HG02588 (cell line): Measurements from ENCODE around the gene IRF9.

Experiments used
- ATAC-seq: cut with Tn5 transposase; IDR thresholded peaks from one replicate; pipeline ENCODE4 v1.9.1; 2021; ENCODE audit warnings: mild to moderate bottlenecking, moderate library complexity; ENCODE audit not compliant: unreplicated experiment

IRF9 gene, protein sequence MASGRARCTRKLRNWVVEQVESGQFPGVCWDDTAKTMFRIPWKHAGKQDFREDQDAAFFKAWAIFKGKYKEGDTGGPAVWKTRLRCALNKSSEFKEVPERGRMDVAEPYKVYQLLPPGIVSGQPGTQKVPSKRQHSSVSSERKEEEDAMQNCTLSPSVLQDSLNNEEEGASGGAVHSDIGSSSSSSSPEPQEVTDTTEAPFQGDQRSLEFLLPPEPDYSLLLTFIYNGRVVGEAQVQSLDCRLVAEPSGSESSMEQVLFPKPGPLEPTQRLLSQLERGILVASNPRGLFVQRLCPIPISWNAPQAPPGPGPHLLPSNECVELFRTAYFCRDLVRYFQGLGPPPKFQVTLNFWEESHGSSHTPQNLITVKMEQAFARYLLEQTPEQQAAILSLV

DNA sequence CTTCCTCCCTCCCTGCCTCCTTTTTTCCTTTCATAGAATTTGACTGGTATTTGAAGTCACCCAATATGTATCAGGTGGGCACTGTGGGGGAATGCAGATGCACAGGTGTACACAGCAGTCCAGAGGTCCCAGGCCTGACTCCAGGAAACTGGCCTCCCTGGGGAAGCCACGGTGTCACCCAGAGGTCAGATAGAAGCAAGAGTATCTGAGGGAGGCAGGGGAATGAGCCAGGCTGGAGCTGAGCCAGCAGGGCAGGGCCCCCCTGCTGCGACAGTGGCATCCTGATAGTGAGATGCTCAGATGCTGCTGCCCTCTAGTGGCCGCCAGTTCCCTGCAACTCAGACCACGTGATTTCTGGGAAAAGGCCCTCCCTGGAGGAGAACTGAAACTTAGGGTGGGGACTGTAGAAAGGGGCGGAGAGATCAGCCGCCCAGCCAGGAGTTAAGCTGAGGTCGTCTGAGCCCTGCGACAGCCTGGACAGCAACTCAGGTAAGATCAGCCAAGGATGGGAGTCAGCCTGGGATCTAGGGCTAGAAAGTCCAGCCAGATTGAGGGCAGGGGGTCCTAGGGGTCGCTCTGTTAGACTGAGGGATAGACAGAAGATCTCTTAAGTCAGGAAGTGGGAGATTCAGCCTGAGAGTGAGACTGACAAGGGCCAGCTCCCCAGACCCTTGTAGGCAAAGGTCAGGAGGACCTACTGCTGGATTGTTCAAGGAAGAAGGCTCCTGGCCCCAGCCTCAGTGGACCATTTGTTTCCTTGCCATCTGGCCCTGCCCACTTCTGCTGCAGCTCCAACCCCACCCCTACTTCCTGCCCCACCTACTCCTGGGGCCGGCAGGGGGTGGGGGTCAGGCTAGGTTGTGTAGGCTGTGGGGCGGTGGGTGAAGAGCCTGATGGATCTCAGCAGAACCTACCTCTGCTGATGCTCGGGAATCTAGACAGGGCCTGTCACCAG lies at the start of gene IRF9:
TSS of gene IRF9 (plus strand) at position 416 of the 955 bp plus-strand sequence. CDS start 880 bp downstream, outside the sequence.
- ATAC-seq: peak; percentile 75

DNA sequence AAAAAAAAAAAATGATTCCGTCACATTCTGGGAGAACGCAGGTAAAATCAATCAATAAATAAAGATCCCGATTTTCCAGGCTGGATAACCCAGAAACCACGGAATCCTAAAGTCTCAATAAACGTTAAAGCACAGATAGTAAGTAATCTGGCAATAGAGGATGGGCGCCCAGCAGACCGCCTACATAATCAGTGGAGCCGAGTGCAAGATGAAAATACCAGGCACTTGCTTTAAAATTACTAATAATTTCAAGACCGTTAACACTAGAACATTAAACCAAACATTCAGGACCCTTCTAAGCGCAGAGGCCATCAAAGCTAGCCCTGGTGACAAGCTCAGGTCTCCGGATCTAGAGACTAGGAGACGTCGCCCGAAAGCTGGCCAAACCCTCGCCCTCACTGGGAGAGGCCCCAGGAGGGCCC lies 47.7 kb upstream of the IRF9 start:
- no peak for ATAC-seq

DNA sequence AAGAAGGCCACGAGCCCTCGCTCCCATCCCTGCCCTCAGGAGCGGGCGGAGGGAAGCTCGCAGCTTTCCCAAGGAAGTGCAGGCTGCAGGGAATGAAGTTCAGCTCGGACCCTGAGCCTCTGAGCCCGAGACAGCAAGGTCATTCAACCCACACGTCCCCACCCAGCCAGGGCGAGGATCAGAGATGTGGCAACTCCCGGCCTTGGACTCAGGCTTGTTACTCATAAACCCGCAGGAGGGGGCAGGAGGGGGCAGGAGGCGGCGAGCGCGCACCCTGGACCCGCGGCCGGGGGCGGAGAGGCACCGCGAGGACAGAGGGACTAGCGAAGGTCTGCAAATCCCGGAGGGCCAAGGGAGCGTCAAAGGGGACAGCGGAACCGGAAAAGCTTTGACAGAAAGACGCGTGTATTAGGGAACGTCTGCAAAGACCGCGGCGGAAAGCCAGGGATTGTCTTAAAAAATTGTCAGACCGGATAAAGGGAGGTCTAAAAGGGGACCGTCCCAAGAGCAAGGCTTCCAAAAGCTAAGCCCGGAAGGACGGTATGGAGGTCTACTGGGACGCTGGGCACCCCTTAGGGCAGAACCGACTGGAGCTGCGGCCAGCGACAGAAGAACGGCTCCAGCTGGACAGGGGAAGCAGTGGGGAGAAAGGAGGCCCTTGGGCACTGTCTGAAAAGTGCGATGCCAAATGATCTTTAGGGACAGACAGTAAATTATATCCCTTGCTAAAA lies 47.1 kb upstream of the IRF9 start:
- peak; percentile 24 for ATAC-seq

DNA sequence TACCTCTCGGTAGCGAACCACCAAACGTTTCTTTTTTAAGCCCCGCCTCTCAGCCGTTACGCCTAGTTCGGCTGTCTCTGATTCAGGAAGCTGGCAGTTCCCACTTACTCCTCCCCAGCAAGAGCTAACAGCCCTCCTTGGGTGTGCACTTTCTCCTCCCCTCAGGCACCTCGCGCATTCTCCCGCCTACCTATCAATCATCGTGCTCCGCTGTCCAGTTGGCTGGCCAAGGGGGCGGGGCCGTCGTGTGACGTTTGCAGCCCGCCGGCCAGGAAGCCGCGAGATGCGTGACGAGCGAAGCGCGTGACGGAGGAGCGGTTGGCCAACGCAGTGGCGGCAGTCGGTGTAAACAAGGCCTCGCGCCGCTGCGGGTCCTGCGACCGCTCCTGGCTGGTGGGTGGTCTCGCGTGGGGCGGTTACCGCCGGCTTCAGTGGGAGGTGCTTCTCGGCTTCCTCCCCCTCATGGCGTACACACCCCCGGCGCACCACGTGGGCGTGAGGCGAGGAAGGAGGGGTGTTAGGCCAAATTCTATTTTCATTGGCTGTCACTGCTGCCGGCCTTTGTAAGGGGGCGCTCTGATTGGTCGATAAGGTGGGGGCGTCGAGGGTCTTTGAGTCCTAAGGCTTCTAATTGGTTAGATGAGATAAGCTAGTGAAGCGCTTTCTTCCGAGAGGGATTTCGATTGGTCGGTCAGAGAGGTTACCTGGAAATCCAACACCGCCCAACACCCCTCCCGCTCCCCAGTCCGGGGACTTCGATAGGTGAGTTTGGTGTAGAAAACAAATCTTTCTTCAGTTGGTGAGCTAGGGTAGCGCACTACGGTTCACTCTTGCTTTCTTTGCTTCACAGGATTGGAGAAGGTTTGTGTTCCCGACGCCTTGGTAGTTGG lies 46.3 kb upstream of the IRF9 start, which contains the start of the genes DCAF11 and NRL:
TSS of gene DCAF11 (plus strand) at position 246 of the 890 bp plus-strand sequence. CDS start 818 bp downstream, outside the sequence.
TSS of gene NRL (minus strand) at position 418 of the 890 bp plus-strand sequence. CDS start 32,101 bp downstream, outside the sequence.
- ATAC-seq: peak; percentile 76

DNA sequence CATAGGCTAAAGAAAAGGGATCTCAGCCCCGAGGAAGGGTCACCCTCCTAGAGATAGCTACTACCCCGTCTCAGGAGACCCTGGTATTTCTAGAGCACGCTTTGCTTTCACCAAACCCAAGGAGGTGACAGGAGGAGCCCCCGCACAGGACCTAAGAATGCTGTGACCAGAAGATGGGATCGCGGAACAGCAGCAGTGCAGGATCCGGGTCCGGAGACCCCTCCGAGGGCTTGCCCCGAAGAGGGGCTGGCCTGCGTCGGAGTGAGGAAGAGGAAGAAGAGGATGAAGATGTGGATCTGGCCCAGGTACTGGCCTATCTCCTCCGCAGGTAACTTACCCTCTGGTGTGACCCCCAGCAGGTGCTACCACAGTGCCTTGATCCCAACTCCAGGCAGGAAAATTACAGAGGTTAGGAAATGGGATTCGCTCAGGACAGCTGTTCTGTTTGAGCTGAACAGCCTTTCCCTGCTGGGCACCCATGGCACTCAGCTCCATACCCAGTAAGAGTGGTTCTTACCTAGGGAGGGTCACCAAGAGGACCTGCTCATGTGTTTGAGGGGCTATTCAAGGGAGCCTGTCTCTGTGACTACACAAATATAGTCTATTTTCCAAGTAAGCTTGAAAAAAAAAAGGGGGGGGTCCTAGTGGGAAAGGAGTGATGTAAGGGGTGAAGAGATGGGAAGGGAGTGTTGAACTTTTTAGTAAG lies 45.5 kb upstream of the IRF9 start:
- no peak for ATAC-seq

DNA sequence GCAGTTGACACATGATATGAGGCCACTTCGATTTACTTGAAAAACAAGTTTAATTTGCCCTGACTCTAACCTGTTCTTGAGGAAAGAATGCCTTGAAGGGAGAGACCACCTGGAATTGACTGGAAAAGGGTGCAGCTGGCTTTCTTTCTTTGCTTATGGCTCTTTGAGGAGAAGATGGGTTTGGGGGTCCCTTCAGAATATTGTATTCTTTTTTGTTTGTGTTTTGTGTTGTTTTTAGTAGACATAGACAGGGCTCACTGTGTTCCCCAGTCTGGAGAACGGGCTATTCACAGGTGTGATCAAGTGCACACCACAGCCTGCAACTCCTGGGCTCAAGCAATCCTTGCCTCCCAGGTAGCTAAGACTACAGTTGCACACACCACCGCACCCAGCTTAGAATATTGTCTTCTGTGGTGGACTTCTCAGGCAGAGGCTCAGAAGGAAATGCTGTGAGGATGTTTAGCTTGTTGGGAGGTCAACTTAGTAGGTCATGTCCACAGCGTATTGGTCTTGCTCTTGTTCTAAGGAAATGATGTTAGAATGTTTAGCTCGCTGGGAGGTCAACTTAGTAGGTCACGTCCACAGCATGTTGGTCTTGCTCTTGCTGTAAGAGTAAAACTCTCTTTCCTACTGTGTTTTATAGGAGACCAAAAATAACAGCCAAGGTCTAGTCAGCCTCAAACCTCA lies 44.8 kb upstream of the IRF9 start:
- no peak for ATAC-seq

DNA sequence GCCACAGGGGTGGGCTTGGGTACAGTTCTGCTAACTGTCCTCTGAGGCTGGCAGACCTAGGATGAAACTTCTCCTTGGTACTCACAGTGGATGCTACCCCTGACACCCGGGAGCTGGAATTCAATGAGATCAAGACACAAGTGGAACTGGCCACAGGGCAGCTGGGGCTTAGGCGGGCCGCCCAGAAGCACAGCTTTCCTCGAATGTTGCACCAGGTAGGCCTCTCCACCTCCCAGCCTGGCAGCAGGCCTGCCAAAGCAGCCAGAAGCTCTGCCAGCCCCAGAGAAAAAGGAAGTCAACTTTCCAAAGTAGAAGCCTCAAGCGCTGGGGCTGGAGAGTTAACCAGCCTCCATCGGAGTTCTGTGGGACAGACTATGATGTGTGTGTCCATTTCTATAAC lies 43.9 kb upstream of the IRF9 start:
- ATAC-seq: no peak

DNA sequence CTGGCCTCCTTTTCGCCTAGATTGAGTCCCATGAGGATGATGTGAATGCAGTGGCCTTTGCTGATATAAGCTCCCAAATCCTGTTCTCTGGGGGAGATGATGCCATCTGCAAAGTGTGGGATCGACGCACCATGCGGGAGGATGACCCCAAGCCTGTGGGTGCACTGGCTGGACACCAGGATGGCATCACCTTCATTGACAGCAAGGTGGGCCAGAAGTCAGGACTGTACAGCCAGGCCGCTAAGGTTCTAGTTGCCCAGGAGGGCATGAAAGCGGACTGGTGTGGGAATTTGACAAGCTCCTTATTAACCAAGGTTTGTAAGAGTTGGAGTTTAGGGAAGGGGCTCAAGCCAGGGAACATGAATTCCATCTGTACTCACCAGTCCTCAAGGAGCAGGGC lies 41.4 kb upstream of the IRF9 start:
- no peak for ATAC-seq

DNA sequence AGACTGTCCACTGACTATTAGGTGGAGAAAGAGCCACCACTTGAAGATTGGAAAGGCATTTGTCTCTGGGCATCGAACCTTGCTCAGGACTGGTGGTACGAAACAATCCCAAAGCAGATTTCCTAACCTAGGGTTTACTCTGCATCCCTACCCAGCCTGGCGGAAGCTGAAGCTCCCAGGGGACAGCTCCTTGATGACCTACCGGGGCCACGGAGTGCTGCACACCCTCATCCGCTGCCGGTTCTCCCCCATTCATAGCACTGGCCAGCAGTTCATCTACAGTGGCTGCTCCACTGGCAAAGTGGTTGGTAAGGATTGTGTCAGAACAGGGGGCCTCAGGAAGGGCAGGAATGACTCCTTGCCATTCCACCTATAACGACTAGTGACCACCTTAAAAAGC lies 39.9 kb upstream of the IRF9 start:
- ATAC-seq: no peak

DNA sequence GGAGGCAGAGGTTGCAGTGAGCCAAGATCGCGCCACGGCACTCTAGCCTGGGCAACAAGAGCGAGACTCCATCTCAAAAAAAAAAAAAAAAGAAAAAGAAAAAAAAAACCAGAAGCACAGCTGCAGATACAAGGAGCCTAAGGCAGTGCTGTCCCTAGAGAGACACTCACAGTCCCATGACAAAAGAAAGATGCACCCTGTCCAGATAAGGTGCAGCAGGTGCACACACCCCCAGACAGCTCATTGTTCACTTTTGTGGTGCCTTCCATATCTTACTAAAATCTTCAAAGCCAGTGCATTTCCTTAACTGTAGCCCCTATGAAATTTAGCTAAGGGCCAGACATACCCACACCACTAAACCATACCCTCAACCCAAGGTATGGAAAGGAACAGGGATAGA lies 38.6 kb upstream of the IRF9 start:
- no peak for ATAC-seq

DNA sequence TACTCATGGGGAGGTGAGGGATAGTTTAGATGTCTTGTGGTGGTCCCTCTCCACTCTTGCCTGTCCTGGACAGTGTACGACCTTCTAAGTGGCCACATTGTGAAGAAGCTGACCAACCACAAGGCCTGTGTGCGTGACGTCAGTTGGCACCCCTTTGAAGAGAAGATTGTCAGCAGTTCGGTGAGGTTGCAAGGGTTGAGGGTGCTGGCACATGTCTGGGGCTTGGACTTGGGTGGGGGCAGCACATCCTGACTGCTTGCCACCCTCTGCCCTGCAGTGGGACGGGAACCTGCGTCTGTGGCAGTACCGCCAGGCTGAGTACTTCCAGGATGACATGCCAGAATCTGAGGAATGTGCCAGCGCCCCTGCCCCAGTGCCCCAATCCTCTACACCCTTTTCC lies 38.2 kb upstream of the IRF9 start:
- no peak for ATAC-seq

DNA sequence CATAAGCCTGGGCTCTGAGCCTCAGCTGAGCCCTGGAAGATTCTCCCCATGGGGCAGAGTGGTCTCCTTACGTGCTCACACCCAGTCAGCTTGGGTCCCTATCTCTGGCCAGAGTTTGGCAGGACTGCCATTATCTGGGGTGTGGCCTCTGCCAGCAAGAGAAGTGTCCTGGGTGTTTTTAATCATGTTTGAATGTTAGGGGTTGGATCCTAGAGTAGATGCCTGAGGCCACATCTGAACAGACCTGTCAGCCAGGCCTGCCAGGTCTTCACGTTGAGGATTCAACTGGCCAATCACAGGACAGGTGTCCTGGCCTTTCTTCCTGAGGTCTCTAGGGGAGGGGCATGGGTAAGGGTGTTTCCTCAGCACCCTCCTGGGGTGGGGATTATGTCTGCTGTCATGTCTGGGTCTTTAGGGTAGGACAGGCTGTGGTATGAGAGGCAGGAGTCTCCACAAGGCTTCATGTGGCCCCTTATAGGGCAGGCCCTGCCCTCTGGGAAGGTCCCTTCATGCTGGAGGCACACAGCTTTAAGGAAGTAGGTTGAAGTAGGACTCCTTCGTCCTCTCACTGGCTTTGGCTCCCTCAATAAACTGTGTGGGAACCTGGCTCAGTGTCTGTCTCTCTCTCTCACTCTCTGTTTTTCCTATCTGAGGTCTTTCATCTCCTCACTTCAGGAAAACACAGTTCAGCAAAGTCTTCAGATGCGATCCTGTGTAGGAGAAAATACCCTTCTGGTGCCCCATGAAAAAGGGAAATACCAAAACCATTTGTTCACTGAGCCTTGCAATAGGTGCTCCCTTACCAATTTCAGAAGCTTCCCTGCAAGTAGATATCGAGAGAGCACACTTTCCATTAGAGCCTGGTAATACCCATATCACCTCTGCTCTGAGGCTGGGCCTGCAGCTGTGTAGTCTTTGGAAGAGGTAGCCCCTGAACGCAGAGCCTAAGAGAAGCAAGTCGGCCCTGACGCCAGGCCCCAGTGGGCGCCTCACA lies 37.3 kb upstream of the IRF9 start:
- ATAC-seq: peak; percentile 74

DNA sequence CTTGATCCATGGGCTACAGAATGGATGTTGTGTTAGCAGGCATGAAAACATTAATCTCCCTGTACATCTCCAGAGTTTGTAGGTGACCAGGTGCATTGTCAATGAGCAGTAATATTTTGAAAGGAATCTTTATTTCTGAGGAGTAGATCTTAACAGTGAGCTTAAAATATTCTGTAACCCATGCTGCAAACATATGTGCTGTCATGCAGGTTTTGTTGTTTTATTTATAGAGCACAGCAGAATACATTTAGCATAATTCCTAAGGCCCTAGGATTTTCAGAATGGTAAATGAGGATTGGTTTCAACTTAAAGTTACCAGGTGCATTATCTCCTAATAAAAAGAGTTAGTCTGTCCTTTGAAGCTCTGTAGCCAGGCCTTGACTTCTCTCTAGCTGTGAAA lies 34.1 kb upstream of the IRF9 start:
- no peak for ATAC-seq

DNA sequence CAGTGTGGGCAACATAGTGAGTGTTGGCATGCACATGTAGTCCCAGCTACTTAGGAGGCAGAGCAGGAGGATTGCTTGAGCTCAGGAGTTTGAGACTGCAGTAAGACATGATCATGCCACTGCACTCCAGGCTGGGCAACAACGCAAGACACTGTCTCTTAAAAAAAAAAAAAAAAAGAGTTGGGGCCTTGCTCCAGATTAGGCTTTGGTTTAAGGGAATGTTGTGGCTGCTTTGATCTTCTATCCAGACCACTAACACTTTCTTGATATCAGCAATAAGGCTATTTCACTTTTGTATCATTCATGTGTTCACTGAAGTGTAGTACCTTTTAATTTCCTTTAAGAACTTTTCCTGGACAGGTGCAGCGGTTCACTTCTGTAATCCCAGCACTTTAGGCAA lies 33.4 kb upstream of the IRF9 start:
- ATAC-seq: no peak

DNA sequence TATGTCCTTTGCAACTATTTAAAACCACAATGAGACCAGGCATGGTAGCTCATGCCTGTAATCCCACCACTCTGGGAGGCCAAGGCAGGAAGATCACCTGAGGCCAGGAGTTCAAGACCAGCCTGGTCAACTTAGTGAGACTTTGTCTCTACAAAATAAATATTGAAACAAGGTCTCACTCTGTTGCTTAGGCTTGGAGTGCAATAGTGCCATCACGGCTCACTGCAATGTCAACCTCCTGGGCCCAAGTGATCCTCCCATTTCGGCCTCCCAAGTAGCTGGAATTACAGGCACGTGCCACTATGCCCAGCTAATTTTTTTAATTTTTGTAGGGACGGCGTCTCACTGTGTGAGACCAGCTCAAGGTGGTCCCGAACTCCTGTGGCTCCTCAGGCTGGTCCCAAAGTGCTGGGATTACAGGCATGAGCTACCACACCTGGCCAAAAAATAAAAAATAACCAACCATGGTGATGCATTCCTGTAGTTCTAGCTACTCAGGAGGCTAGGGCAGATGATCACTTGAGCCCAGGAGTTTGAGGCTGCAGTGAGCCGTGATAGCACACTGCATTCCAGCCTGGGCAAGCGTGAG lies 31.6 kb upstream of the IRF9 start:
- no peak for ATAC-seq

DNA sequence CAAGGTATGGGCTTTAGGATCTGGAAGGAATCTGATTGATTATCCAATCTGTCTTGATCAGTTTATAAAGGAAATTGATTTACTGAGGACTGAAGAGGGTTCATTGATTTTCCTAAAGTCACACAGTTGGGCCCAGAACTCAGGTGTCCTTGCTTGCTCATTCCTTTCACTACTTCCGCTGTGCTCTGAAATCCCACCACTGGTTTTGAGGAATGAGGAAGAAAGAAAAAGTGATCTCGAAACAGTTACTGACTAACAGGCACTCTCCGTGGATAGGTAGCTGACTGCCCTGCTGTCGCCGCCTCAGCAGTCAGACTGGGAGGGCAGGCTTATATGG lies 30.7 kb upstream of the IRF9 start, which contains the start of gene FITM1:
TSS of gene FITM1 (plus strand) at position 280 of the 337 bp plus-strand sequence. CDS start 905 bp downstream, outside the sequence.
- no peak for ATAC-seq
